A673 (cell line): Measurements from ENCODE around the gene SLCO3A1. TPM values are rescaled to one million over a fixed set of nuclear protein-coding genes. Genes with fewer than 3 reads are reported as not detected.

Experiments
- BruUV-seq: library from RNA; stranded (reverse); fragments of 400-500 nt; replicated peaks from 2 replicates; lab custom pipeline; 2021; lab: Mats Ljungman, UMichigan
- CTCF ChIA-PET: fragments of 300-600 bp; sonication (Branson Sonifier 250); formaldehyde crosslinking; loops from one replicate; lab custom pipeline; 2022; ENCODE audit warnings: antibody characterized with exemption; lab: Charles Lee
- POLR2A ChIA-PET: fragments of 300-600 bp; sonication (Branson Sonifier 250); formaldehyde crosslinking; loops from one replicate; lab custom pipeline; 2022; ENCODE audit warnings: antibody characterized with exemption; ENCODE audit not compliant: low non-redundant PET; lab: Charles Lee
- DNase-seq: peaks from one replicate; pipeline ENCODE4 v3.0.0-alpha.2; 2015; ENCODE audit warnings: low spot score
- H3K27ac ChIP-seq: fragments of 200-600 bp; sonication (generic); 2 replicates; pipeline ENCODE4 v1.5.1; 2016; ENCODE audit warnings: mixed run types, low read depth, mild to moderate bottlenecking, mixed read lengths, antibody characterized with exemption, low read length; ENCODE audit not compliant: poor library complexity, severe bottlenecking
- H3K27me3 ChIP-seq: fragments of 200-600 bp; sonication (generic); replicated peaks from 2 replicates; pipeline ENCODE4 v1.6.1; 2017; ENCODE audit warnings: mixed run types, low read depth, mild to moderate bottlenecking, mixed read lengths, antibody characterized with exemption, low read length; ENCODE audit not compliant: insufficient read depth, poor library complexity
- H3K36me3 ChIP-seq: fragments of 200-600 bp; sonication (generic); 2 replicates; pipeline ENCODE4 v1.6.1; 2016; ENCODE audit warnings: mixed run types, mild to moderate bottlenecking, mixed read lengths, antibody characterized with exemption, low read length; ENCODE audit not compliant: insufficient read depth, poor library complexity, severe bottlenecking
- H3K4me1 ChIP-seq: fragments of 200-600 bp; sonication (generic); 2 replicates; pipeline ENCODE4 v1.6.1; 2017; ENCODE audit warnings: mixed run types, mild to moderate bottlenecking, mixed read lengths, antibody characterized with exemption, low read length; ENCODE audit not compliant: insufficient read depth, poor library complexity, severe bottlenecking
- H3K4me3 ChIP-seq: fragments of 200-600 bp; sonication (generic); 2 replicates; pipeline ENCODE4 v1.5.1; 2016; ENCODE audit warnings: low read depth, mixed run types, mild to moderate bottlenecking, mixed read lengths, low read length; ENCODE audit not compliant: poor library complexity, severe bottlenecking
- H3K9me3 ChIP-seq: fragments of 200-600 bp; sonication (generic); 2 replicates; pipeline ENCODE4 v1.6.1; 2016; ENCODE audit warnings: mixed run types, low read depth, mild to moderate bottlenecking, mixed read lengths, antibody characterized with exemption, low read length; ENCODE audit not compliant: poor library complexity, severe bottlenecking
- EZH2 ChIP-seq: fragments of 200-600 bp; sonication (generic); IDR thresholded peaks from 2 replicates; pipeline ENCODE4 v1.6.1; 2017; ENCODE audit warnings: borderline replicate concordance, low read depth, mild to moderate bottlenecking, mixed read lengths, antibody characterized with exemption, low read length; ENCODE audit not compliant: poor library complexity, severe bottlenecking
- intact Hi-C: fragments of 100-400 bp; cut with micrococcal nuclease; formaldehyde crosslinking; loops from one replicate; pipeline ENCODE4 v1.10.0; 2022; ENCODE audit not compliant: unreplicated experiment
- total RNA-seq: library from RNA; stranded (reverse); gene quantifications from 2 replicates; pipeline ENCODE4 v1.2.3, GENCODE V29; 2021
- TF ChIP-seq, protein P1 (sequence below): fragments of 300-800, 200-600 bp; sonication (generic); conservative IDR thresholded peaks from 2 replicates; pipeline ENCODE4 v1.5.1; 2017; ENCODE audit warnings: low read depth, mild to moderate bottlenecking, antibody characterized with exemption, low read length, moderate library complexity, mixed read lengths

Gene SLCO3A1
- total RNA-seq, 1 experiment from 2014 or later: 16.6 TPM

DNA sequence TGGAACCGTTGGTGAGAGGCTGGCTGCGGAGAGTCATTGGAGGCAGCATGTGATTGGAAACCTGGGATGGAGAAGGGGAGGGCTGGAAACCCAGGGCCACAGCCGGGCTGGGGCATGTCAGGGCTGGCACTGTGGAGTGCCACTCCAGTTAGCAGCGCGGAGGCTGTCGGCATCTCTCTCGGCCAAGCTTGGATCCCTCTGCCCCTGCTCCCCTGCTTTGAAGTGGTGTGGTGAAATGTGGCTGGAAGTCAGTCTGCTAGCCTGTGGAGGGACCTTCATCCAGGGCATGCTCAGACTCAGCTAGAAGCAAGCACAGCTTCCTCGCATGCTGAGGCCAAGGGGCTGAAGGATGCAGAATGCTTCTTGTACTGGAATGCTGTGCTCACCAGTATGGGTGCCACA lies 13.5 kb downstream of the SLCO3A1 start:
- Histone ChIP-seq H3K9me3 (no peaks in the 10 kb centered on the region), H3K36me3 (no peaks in the 10 kb centered on the region), H3K4me1 (no peaks in the 10 kb centered on the region), H3K4me3 (no peak overlapping the region), H3K27ac (no peak overlapping the region), H3K27me3 (no peaks in the 10 kb centered on the region)
- DNase-seq: no peak
- no peak for TF ChIP-seq EZH2
- TF ChIP-seq, protein P1, sequence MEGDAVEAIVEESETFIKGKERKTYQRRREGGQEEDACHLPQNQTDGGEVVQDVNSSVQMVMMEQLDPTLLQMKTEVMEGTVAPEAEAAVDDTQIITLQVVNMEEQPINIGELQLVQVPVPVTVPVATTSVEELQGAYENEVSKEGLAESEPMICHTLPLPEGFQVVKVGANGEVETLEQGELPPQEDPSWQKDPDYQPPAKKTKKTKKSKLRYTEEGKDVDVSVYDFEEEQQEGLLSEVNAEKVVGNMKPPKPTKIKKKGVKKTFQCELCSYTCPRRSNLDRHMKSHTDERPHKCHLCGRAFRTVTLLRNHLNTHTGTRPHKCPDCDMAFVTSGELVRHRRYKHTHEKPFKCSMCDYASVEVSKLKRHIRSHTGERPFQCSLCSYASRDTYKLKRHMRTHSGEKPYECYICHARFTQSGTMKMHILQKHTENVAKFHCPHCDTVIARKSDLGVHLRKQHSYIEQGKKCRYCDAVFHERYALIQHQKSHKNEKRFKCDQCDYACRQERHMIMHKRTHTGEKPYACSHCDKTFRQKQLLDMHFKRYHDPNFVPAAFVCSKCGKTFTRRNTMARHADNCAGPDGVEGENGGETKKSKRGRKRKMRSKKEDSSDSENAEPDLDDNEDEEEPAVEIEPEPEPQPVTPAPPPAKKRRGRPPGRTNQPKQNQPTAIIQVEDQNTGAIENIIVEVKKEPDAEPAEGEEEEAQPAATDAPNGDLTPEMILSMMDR: no peak
- intact Hi-C loops: no loop called here
- ChIA-PET POLR2A (no interaction called here), CTCF (interaction anchor here (0.6 kb wide), 1 partner anchor 161 kb away, joined by 5 read pairs; no protein-coding TSS in a partner anchor)
- no TSS peak for BruUV-seq

DNA sequence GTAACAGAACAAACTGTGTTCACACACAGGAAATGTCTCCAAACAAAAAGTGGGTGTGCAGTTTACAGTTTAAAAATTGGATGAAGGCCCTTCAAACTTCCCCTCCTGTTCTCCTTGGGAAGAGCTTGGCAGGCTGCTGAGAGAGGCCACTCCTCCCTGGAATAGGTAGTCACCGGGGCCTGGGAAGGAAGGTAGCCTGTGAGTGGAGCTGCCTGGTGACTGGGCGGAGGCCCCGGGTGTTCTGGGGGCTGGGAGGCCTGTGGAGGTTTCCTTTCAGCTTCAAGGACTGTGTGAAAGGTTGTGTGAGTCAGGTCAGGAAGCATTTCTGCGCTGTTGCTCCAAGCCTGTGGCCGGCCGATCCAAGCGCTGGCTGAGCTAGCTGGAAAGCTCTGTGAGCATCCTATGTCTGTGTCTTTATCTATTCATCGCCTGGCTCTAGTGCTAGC lies 14.1 kb downstream of the SLCO3A1 start:
- CTCF ChIA-PET: interaction anchor here (0.6 to 0.8 kb wide), 2 partner anchors 14 to 215 kb away, joined by 3 to 5 read pairs; partner anchors contain the start of gene SLCO3A1
- Histone ChIP-seq H3K36me3 (no peaks in the 10 kb centered on the region), H3K4me1 (no peaks in the 10 kb centered on the region), H3K9me3 (no peaks in the 10 kb centered on the region), H3K27me3 (no peaks in the 10 kb centered on the region), H3K27ac (no peak overlapping the region), H3K4me3 (no peak overlapping the region)
- intact Hi-C loops: no loop called here
- POLR2A ChIA-PET: no interaction called here
- DNase-seq: no peak
- no peak for TF ChIP-seq EZH2
- BruUV-seq: no TSS peak

DNA sequence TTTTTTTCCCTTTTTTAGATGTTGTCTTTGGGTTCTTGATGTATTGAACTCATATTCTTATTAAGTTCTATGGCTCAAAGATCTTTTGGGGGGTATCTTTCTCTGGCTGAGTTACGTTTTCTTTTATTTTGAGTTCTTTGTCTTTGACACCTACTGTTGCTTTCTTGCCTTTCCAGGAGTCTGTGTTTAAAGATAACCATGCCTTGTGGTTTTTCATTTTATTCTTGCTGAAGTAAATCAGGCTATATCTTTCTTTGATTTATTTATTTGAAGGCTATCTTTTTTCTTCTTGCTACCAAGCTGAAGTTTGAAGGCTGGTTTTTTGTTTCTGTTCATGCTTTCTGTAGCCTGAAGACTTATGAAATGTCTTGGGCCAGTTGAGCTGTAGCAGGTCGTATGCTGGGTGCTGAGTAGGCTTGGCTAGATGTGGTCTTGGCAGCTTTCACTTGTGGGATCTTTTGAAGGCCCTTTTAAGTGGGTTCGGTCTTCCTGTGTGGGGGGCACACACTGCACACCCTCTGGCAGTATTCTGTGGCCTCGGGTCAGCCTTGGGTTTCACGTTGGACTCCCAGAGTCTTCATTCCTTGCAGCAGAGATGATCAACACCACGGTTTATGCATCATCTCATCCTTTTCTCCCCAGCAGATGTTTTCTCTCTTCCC lies 17.5 kb downstream of the SLCO3A1 start:
- Histone ChIP-seq H3K4me1 (no peaks in the 10 kb centered on the region), H3K36me3 (no peaks in the 10 kb centered on the region), H3K9me3 (no peaks in the 10 kb centered on the region), H3K27me3 (no peaks in the 10 kb centered on the region), H3K27ac (no peak overlapping the region), H3K4me3 (no peak overlapping the region)
- intact Hi-C loops: no loop called here
- ChIA-PET POLR2A (interaction anchor here (0.7 kb wide), 1 partner anchor 26 kb away, joined by 3 read pairs; no protein-coding TSS in a partner anchor), CTCF (no interaction called here)
- no TSS peak for BruUV-seq
- TF ChIP-seq, protein P1: no peak
- no peak for TF ChIP-seq EZH2
- no peak for DNase-seq
